HepG2 (cell line): Measurements from ENCODE around the gene C11orf91. TPM values are rescaled to one million over a fixed set of nuclear protein-coding genes. Genes with fewer than 3 reads are reported as not detected.

Experiments used
- ATAC-seq: fragments of 200-7000 bp; cut with Tn5 transposase; 3 replicates; pipeline ENCODE4 v1.9.1; 2020; ENCODE audit warnings: mild to moderate bottlenecking, moderate library complexity
- BruUV-seq: library from RNA; stranded (reverse); fragments of 400-500 nt; replicated peaks from 2 replicates; lab custom pipeline; 2021; lab: Mats Ljungman, UMichigan
- CTCF ChIA-PET: fragments of 300-600 bp; formaldehyde crosslinking; extraction: SDS; loops from one replicate; lab custom pipeline; 2021; ENCODE audit warnings: low total read pairs, inconsistent platforms, low intra/inter-chr PET ratio; lab: Yijun Ruan, JAX
- POLR2A ChIA-PET: fragments of 350-600 bp; sonication (Branson Sonifier 250); formaldehyde crosslinking; loops from one replicate; lab custom pipeline; 2020; ENCODE audit warnings: antibody characterized with exemption, inconsistent platforms; lab: Yijun Ruan, JAX
- DNase-seq: peaks from one replicate; pipeline ENCODE4 v3.0.0-alpha.2; 2015; ENCODE audit warnings: low spot score
- FAIRE-seq: peaks from 3 replicates; lab custom pipeline; 2011; peaks lifted over from hg19 to GRCh38; lab: Jason Lieb, UNC
- H2AFZ ChIP-seq: one replicate; pipeline ENCODE4 v1.6.1; 2011; ENCODE audit warnings: low read length, inconsistent platforms
- H3K27ac ChIP-seq: fragments of 300-600 bp; 3 replicates; pipeline ENCODE4 v1.8.0; 2011; ENCODE audit warnings: mixed run types, mild to moderate bottlenecking, mixed read lengths, low read length, inconsistent platforms; ENCODE audit not compliant: insufficient read depth; ENCODE audit errors: extremely low read length
- H3K27me3 ChIP-seq, 2 experiments: fragments of 200-600 bp in 1 of 2; 2 replicates in 1 of 2; 3 replicates in 1 of 2; pipeline versions ENCODE4 v1.6.0 to v1.8.0; 2011; ENCODE audit warnings: low read length in 2 of 2, mild to moderate bottlenecking in 2 of 2, moderate library complexity in 2 of 2, inconsistent platforms in 1 of 2; ENCODE audit not compliant: insufficient read depth in 2 of 2, control insufficient read depth in 1 of 2
- H3K36me3 ChIP-seq, 2 experiments: fragments of 200-600 bp in 1 of 2; replicated peaks in 1 of 2; 2 replicates in 1 of 2; 3 replicates in 1 of 2; pipeline versions ENCODE4 v1.5.1 to v1.8.0; 2011; ENCODE audit warnings: low read length in 2 of 2, inconsistent platforms in 1 of 2; ENCODE audit not compliant: insufficient read depth in 2 of 2, control insufficient read depth in 1 of 2
- H3K4me1 ChIP-seq: 2 replicates; pipeline ENCODE4 v1.5.1; 2012; ENCODE audit warnings: low read length, inconsistent platforms; ENCODE audit not compliant: insufficient read depth
- H3K4me2 ChIP-seq: 2 replicates; pipeline ENCODE4 v1.6.0; 2011; ENCODE audit warnings: low read depth, low read length, inconsistent platforms
- H3K4me3 ChIP-seq, 3 experiments: fragments of 200-600 bp in 1 of 3; sonication (generic), shearing (Covaris generic) in 1 of 3; replicated peaks in 1 of 3; 2 replicates each; pipeline ENCODE4 v1.5.1; 2011 to 2016; ENCODE audit warnings: low read length in 3 of 3, inconsistent platforms in 2 of 3, low read depth in 2 of 3, mild to moderate bottlenecking in 2 of 3, control low read depth in 1 of 3, mixed read lengths in 1 of 3; ENCODE audit not compliant: insufficient read depth in 1 of 3
- H3K79me2 ChIP-seq: one replicate; pipeline ENCODE4 v1.6.1; 2011; ENCODE audit warnings: low read length, inconsistent platforms; ENCODE audit not compliant: insufficient read depth
- H3K9ac ChIP-seq: 2 replicates; pipeline ENCODE4 v1.6.0; 2011; ENCODE audit warnings: mild to moderate bottlenecking, low read depth, low read length, inconsistent platforms; ENCODE audit not compliant: insufficient read depth
- H3K9me3 ChIP-seq: 2 replicates; pipeline ENCODE4 v1.5.1; 2012; ENCODE audit warnings: mild to moderate bottlenecking, low read length
- H4K20me1 ChIP-seq: 2 replicates; pipeline ENCODE4 v1.6.0; 2011; ENCODE audit warnings: inconsistent platforms, mild to moderate bottlenecking, low read length, moderate library complexity; ENCODE audit not compliant: insufficient read depth
- GPBP1L1 ChIP-seq: sonication (generic); formaldehyde crosslinking; IDR thresholded peaks from 2 replicates; pipeline ENCODE4 v1.5.0; 2020; ENCODE audit warnings: mild to moderate bottlenecking, missing genetic modification reagents
- HMG20B ChIP-seq: conservative IDR thresholded peaks from 2 replicates; pipeline ENCODE4 v1.6.1; 2016; ENCODE audit warnings: missing genetic modification reagents, missing compliant biosample characterization
- IRX3 ChIP-seq: sonication (generic); formaldehyde crosslinking; IDR thresholded peaks from 2 replicates; pipeline ENCODE4 v1.8.1; 2023; ENCODE audit warnings: mild to moderate bottlenecking, low read depth, missing genetic modification reagents, borderline replicate concordance
- KDM3A ChIP-seq: IDR thresholded peaks from 2 replicates; pipeline ENCODE4 v1.6.1; 2018; ENCODE audit warnings: low read depth, missing compliant biosample characterization
- PHF5A ChIP-seq: IDR thresholded peaks from one replicate; pipeline ENCODE4 v1.6.1; 2018; ENCODE audit warnings: low read depth, missing genetic modification reagents; ENCODE audit not compliant: unreplicated experiment
- SRF ChIP-seq: IDR thresholded peaks from 2 replicates; pipeline ENCODE4 v1.6.1; 2011; ENCODE audit warnings: mild to moderate bottlenecking, low read depth, low read length, moderate library complexity
- ZFP90 ChIP-seq: sonication (generic); formaldehyde crosslinking; IDR thresholded peaks from 2 replicates; pipeline ENCODE4 v1.8.0; 2022; ENCODE audit warnings: missing genetic modification reagents, mild to moderate bottlenecking, inconsistent platforms, borderline replicate concordance
- ZKSCAN5 ChIP-seq: sonication (generic); formaldehyde crosslinking; IDR thresholded peaks from 2 replicates; pipeline ENCODE4 v1.5.1; 2020; ENCODE audit warnings: mild to moderate bottlenecking, missing genetic modification reagents
- ZNF101 ChIP-seq: sonication (generic); formaldehyde crosslinking; IDR thresholded peaks from 2 replicates; pipeline ENCODE4 v1.4.0; 2020; ENCODE audit warnings: mild to moderate bottlenecking, low read depth, missing genetic modification reagents, borderline replicate concordance
- ZNF329 ChIP-seq: sonication (generic); formaldehyde crosslinking; IDR thresholded peaks from 2 replicates; pipeline ENCODE4 v1.9.0; 2021; ENCODE audit warnings: low read depth, mild to moderate bottlenecking, missing genetic modification reagents
- ZNF550 ChIP-seq: sonication (generic); formaldehyde crosslinking; IDR thresholded peaks from 2 replicates; pipeline ENCODE4 v1.4.0; 2020; ENCODE audit warnings: mild to moderate bottlenecking, missing genetic modification reagents, borderline replicate concordance
- WGBS: methylation state at CpG from one replicate; pipeline ENCODE4 v1.1.6; 2017; ENCODE audit warnings: low lambda C conversion rate; 5-methylcytosine and 5-hydroxymethylcytosine counted together
- in situ Hi-C: cut with HindIII; loops from 2 replicates; pipeline ENCODE4 v1.10.0; 2017; ENCODE audit warnings: low pct_unique_long_range_greater_than_20kb; ENCODE audit not compliant: extremely low pct_ligation_motif_present
- intact Hi-C: fragments of 100-400 bp; cut with micrococcal nuclease; formaldehyde crosslinking; loops from one replicate; pipeline ENCODE4 v1.10.0; 2022; ENCODE audit not compliant: unreplicated experiment
- polyA plus RNA-seq, 8 experiments: library from polyadenylated mRNA; depleted of rRNA in 3 of 8; stranded (reverse) in 7 of 8; unstranded in 1 of 8; fragments of >200 nt; fragmentation: Illumina TruSeq in 4 of 8; extraction: Trizol in 4 of 8; gene quantifications; 2 replicates each; pipeline versions ENCODE4 v1.2.1 to v1.2.3, GENCODE V29; 2011 to 2016; ENCODE audit warnings: low read depth in 4 of 8, missing spikeins in 1 of 8, mixed read lengths in 1 of 8; ENCODE audit not compliant: insufficient read depth in 1 of 8
- total RNA-seq, 5 experiments: library from RNA; depleted of rRNA; stranded (reverse); fragments of >200 nt; fragmentation: Illumina TruSeq; extraction: Trizol; gene quantifications; 2 replicates each; pipeline ENCODE4 v1.2.3, GENCODE V29; 2016; ENCODE audit warnings: low read depth in 1 of 5
- TF ChIP-seq, protein P1 (sequence below): sonication (generic); formaldehyde crosslinking; IDR thresholded peaks from 2 replicates; pipeline ENCODE4 v1.4.0; 2020; ENCODE audit warnings: low read depth, mild to moderate bottlenecking, missing genetic modification reagents
- TF ChIP-seq, protein P2 (sequence below): sonication (generic); formaldehyde crosslinking; IDR thresholded peaks from 2 replicates; pipeline ENCODE4 v1.8.0; 2022; ENCODE audit warnings: mild to moderate bottlenecking, missing genetic modification reagents
- TF ChIP-seq, protein P3 (sequence below): sonication (generic); formaldehyde crosslinking; IDR thresholded peaks from 2 replicates; pipeline ENCODE4 v1.5.0; 2020; ENCODE audit warnings: missing genetic modification reagents, mild to moderate bottlenecking, borderline replicate concordance
- TF ChIP-seq, protein P4 (sequence below): sonication (generic); formaldehyde crosslinking; IDR thresholded peaks from 2 replicates; pipeline ENCODE4 v1.9.0; 2021; ENCODE audit warnings: missing genetic modification reagents, mild to moderate bottlenecking, borderline replicate concordance

The C11orf91 gene
- total and polyA plus RNA-seq, 2 of the 13 experiments (the other 11 are each of a cell fraction or from before 2014, with no cell fraction given) = 0.35 TPM; not detected in 1

DNA sequence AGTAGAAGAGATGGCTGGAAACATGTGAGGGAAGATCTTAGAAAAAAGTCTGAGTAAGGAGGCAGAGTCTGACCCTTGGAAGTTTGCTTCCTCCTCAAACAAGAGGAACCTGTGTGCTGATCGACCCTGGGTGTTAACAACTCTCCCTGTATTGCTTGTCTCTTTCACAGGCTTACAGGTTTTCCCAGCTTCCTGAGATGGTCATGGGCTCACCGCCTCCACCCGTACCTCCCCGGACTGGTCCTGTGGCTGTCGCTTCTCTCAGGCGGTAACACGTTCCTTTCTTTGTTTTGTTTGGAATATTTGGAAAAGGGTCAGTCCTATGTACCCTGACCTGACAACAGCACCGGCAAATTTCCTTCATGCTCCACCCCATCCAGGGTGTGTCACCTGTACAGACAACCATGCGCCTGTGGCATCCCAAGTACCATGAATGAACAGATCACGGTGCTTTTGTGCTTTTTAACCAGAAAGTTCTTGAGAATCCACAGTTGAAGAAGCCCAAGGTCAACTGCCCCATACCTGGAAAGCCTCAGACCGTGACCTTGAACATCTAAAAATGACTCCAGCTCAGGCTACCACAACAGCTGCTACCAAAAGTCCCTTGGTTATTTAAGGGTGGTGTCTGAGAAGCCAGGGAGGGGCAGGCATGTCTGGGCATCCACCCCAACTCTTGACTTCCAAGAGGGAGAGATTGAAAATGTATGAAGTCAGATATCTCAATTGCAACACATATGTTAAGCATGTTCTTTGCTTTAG, 44.6 kb downstream of the C11orf91 start:
- Histone ChIP-seq H2AFZ (no peak overlapping the region), H4K20me1 (no peaks in the 10 kb centered on the region), H3K4me3 (no peak overlapping the region), H3K79me2 (no peaks in the 10 kb centered on the region), H3K9me3 (no peaks in the 10 kb centered on the region), H3K27ac (no peak overlapping the region), H3K4me1 (no peaks in the 10 kb centered on the region), H3K27me3 (peaks cover 1 to 24% of the 10 kb centered on the region in 2 experiments; a peak in 2 of 5 replicates), H3K9ac (no peak overlapping the region), H3K36me3 (no peaks in the 10 kb centered on the region), H3K4me2 (no peak overlapping the region)
- DNase-seq (no peak), FAIRE-seq (no peak), ATAC-seq (no peak)
- intact Hi-C loops (no loop called here), in situ Hi-C loops (no loop called here)
- CTCF ChIA-PET = no interaction called here
- POLR2A ChIA-PET = no interaction called here
- TF ChIP-seq KDM3A (CRISPR knock-in tag) (no peak), PHF5A (CRISPR knock-in tag) (no peak), ZNF550 (CRISPR knock-in tag) (no peak), ZKSCAN5 (CRISPR knock-in tag) (no peak), ZNF329 (CRISPR knock-in tag) (no peak), HMG20B (CRISPR knock-in tag) (no peak), ZNF101 (CRISPR knock-in tag) (no peak), SRF (no peak), GPBP1L1 (CRISPR knock-in tag) (no peak), ZFP90 (CRISPR knock-in tag) (no peak), IRX3 (no peak)
- TF ChIP-seq, protein P1, sequence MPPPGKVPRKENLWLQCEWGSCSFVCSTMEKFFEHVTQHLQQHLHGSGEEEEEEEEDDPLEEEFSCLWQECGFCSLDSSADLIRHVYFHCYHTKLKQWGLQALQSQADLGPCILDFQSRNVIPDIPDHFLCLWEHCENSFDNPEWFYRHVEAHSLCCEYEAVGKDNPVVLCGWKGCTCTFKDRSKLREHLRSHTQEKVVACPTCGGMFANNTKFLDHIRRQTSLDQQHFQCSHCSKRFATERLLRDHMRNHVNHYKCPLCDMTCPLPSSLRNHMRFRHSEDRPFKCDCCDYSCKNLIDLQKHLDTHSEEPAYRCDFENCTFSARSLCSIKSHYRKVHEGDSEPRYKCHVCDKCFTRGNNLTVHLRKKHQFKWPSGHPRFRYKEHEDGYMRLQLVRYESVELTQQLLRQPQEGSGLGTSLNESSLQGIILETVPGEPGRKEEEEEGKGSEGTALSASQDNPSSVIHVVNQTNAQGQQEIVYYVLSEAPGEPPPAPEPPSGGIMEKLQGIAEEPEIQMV (CRISPR knock-in tag) = no peak
- TF ChIP-seq, protein P2, sequence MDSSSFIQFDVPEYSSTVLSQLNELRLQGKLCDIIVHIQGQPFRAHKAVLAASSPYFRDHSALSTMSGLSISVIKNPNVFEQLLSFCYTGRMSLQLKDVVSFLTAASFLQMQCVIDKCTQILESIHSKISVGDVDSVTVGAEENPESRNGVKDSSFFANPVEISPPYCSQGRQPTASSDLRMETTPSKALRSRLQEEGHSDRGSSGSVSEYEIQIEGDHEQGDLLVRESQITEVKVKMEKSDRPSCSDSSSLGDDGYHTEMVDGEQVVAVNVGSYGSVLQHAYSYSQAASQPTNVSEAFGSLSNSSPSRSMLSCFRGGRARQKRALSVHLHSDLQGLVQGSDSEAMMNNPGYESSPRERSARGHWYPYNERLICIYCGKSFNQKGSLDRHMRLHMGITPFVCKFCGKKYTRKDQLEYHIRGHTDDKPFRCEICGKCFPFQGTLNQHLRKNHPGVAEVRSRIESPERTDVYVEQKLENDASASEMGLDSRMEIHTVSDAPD (CRISPR knock-in tag) = no peak
- TF ChIP-seq, protein P3, sequence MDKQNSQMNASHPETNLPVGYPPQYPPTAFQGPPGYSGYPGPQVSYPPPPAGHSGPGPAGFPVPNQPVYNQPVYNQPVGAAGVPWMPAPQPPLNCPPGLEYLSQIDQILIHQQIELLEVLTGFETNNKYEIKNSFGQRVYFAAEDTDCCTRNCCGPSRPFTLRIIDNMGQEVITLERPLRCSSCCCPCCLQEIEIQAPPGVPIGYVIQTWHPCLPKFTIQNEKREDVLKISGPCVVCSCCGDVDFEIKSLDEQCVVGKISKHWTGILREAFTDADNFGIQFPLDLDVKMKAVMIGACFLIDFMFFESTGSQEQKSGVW (CRISPR knock-in tag) = no peak
- TF ChIP-seq, protein P4, sequence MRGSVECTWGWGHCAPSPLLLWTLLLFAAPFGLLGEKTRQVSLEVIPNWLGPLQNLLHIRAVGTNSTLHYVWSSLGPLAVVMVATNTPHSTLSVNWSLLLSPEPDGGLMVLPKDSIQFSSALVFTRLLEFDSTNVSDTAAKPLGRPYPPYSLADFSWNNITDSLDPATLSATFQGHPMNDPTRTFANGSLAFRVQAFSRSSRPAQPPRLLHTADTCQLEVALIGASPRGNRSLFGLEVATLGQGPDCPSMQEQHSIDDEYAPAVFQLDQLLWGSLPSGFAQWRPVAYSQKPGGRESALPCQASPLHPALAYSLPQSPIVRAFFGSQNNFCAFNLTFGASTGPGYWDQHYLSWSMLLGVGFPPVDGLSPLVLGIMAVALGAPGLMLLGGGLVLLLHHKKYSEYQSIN (CRISPR knock-in tag) = no peak
- BruUV-seq = no TSS peak
- 33% methylated on average over 11 of the region's 11 CpGs for WGBS
